Gastroesophageal sphincter (tissue), 4 donors: ENCODE measurements around the gene SCN2B. TPM values are rescaled to one million over a fixed set of nuclear protein-coding genes. Genes with fewer than 3 reads are reported as not detected.

Source experiments
- ATAC-seq: fragments of 150-250 bp; one replicate; pipeline ENCODE4 v1.9.1; 2016; ENCODE audit warnings: mild to moderate bottlenecking, moderate library complexity
- H3K27ac ChIP-seq, 4 donors: fragments of 200-600 bp; sonication (generic) in 3 of 4; 1 replicate in 3 of 4; 2 replicates in 1 of 4; pipeline ENCODE4 v1.5.1; 2016 to 2019
- H3K27me3 ChIP-seq: fragments of 200-600 bp; sonication (generic); one replicate; pipeline ENCODE4 v1.5.1; 2019
- H3K36me3 ChIP-seq, 2 donors: fragments of 200-600 bp; sonication (generic); one replicate each; pipeline ENCODE4 v1.5.1; 2019; ENCODE audit warnings: control low read depth in 1 of 2
- H3K4me1 ChIP-seq, 3 donors: fragments of 200-600 bp; sonication (generic); 1 replicate in 2 of 3; 2 replicates in 1 of 3; pipeline ENCODE4 v1.5.1; 2016 to 2019; ENCODE audit warnings: control low read depth in 2 of 3
- H3K4me3 ChIP-seq, 2 donors: fragments of 200-600 bp; sonication (generic); one replicate each; pipeline ENCODE4 v1.5.1; 2019; ENCODE audit warnings: mild to moderate bottlenecking in 1 of 2, moderate library complexity in 1 of 2
- H3K9me3 ChIP-seq, 3 donors: fragments of 200-600 bp; sonication (generic); one replicate each; pipeline ENCODE4 v1.5.1; 2017 to 2019; ENCODE audit warnings: control low read depth in 2 of 3
- CTCF ChIP-seq, 4 experiments: fragments of 200-600 bp in 2 of 4; fragments of 450-650 bp in 2 of 4; sonication (generic) in 1 of 4; IDR thresholded peaks; one replicate each; pipeline ENCODE4 v1.5.1; 2017 to 2019; ENCODE audit warnings: antibody characterized with exemption in 4 of 4, mild to moderate bottlenecking in 2 of 4, moderate library complexity in 2 of 4
- EP300 ChIP-seq: sonication (generic); formaldehyde crosslinking; IDR thresholded peaks from one replicate; pipeline ENCODE4 v1.6.1; 2017; ENCODE audit warnings: antibody characterized with exemption, mild to moderate bottlenecking
- POLR2A ChIP-seq, 2 donors: fragments of 450-650 bp; IDR thresholded peaks; one replicate each; pipeline ENCODE4 v1.6.1; 2017; ENCODE audit warnings: antibody characterized with exemption in 2 of 2, mild to moderate bottlenecking in 2 of 2, moderate library complexity in 1 of 2
- POLR2AphosphoS5 ChIP-seq: sonication (generic); formaldehyde crosslinking; IDR thresholded peaks from one replicate; pipeline ENCODE4 v1.6.1; 2017; ENCODE audit warnings: antibody characterized with exemption
- WGBS, 2 donors: methylation state at CpG; one replicate each; pipeline ENCODE4 v1.1.5; 2018; ENCODE audit warnings: low coverage in 1 of 2; 5-methylcytosine and 5-hydroxymethylcytosine counted together
- small RNA-seq, 4 donors: library from RNA; depleted of rRNA; stranded (forward); fragments of <200 nt; gene quantifications; one replicate each; pipeline ENCODE3, GENCODE V24; 2016
- total RNA-seq, 4 donors: library from RNA; depleted of rRNA; stranded (reverse); fragments of >200 nt; gene quantifications; one replicate each; pipeline ENCODE4 v1.1.0, GENCODE V29; 2016

Gene SCN2B
- total RNA-seq, 4 donors from 2014 or later: 0.25 to 1.0 (median 0.49) TPM

GRCh38 chr11:118114266-118114665 lies 62.2 kb downstream of the SCN2B start:
- no peak for ATAC-seq
- 100% methylated on average over 1 of the region's 1 CpG; no CpG with 5 or more reads in 1 of the 2 donors for WGBS, 2 donors
- TF ChIP-seq POLR2AphosphoS5: no peak
- no peak for TF ChIP-seq CTCF (IDR thresholded peaks at IDR 0.05)
- no peak for TF ChIP-seq POLR2A (IDR thresholded peaks at IDR 0.05)
- no peak for TF ChIP-seq EP300

GRCh38 chr11:118112711-118113430 lies 63.6 kb downstream of the SCN2B start:
- 94% methylated on average over 6 of the region's 11 CpGs; no CpG with 5 or more reads in 1 of the 2 donors for WGBS, 2 donors
- no peak for ATAC-seq
- H3K4me1 ChIP-seq: no peaks in the 10 kb centered on the region
- TF ChIP-seq EP300 (no peak), POLR2A (IDR thresholded peaks at IDR 0.05) (no peak), CTCF (IDR thresholded peaks at IDR 0.05) (no peak), POLR2AphosphoS5 (no peak)
- H3K27ac ChIP-seq: no peak overlapping the region
- no peaks in the 10 kb centered on the region for H3K36me3 ChIP-seq
- peaks cover 20% of the 10 kb centered on the region for H3K27me3 ChIP-seq
- H3K4me3 ChIP-seq: no peak overlapping the region
- no peaks in the 10 kb centered on the region for H3K9me3 ChIP-seq

More at GRCh38 chr11:118114266-118114665, 62.2 kb downstream of the SCN2B start:
- peaks cover 20% of the 10 kb centered on the region for H3K27me3 ChIP-seq
- H3K27ac ChIP-seq: no peak overlapping the region
- H3K4me3 ChIP-seq: no peak overlapping the region
- no peaks in the 10 kb centered on the region for H3K36me3 ChIP-seq
- H3K9me3 ChIP-seq: no peaks in the 10 kb centered on the region
- no peaks in the 10 kb centered on the region for H3K4me1 ChIP-seq

Small RNA genes within 50 kb of the gene (small RNA-seq; reads per million reads assigned to genes)
- 0 reads per million in 4 donors for gene HSPE1P18

Other genes starting within 250 kb of the SCN2B start
- gene TMPRSS13, start 247.2 kb downstream of the SCN2B start, total RNA-seq: under 1 TPM in 3 of 4 donors, not detected in 1; 0.13 to 0.67 (median 0.31) TPM
- gene IL10RA, start 190.2 kb downstream of the SCN2B start, total RNA-seq: 10 to 100 TPM; 16.7 to 37.3 (median 24.3) TPM
- 10 to 100 TPM in 1 of 4 donors, under 1 TPM in 2, not detected in 1; 0.23 to 11.1 (median 0.78) TPM for gene TMPRSS4, start 99.6 kb downstream of the SCN2B start, total RNA-seq
- under 1 TPM in 1 of 4 donors, not detected in 3; 0.13 TPM for gene SMIM35, start 89.7 kb downstream of the SCN2B start, total RNA-seq
- 1 to 10 TPM; 2.7 to 5.8 (median 3.8) TPM for gene SCN4B, start 23.8 kb downstream of the SCN2B start, total RNA-seq
- 1 to 10 TPM in 3 of 4 donors, under 1 TPM in 1; 0.58 to 5.7 (median 2.4) TPM for gene JAML, start 48.4 kb upstream of the SCN2B start, total RNA-seq
- gene MPZL3, start 75.7 kb upstream of the SCN2B start, total RNA-seq: 1 to 10 TPM in 1 of 4 donors, under 1 TPM in 3; 0.54 to 3.8 (median 0.65) TPM
- gene MPZL2, start 87.7 kb upstream of the SCN2B start, total RNA-seq: 10 to 100 TPM in 3 of 4 donors, 1 to 10 TPM in 1; 8.7 to 57.0 (median 12.1) TPM
- 1 to 10 TPM in 1 of 4 donors, under 1 TPM in 2, not detected in 1; 0.77 to 2.8 (median 0.78) TPM for gene CD3E, start 128.1 kb upstream of the SCN2B start, total RNA-seq
- gene CD3D, start 166.1 kb upstream of the SCN2B start, total RNA-seq: 1 to 10 TPM in 3 of 4 donors, not detected in 1; 1.5 to 1.8 (median 1.7) TPM
- gene CD3G, start 167.7 kb upstream of the SCN2B start, total RNA-seq: 1 to 10 TPM in 1 of 4 donors, under 1 TPM in 2, not detected in 1; 0.10 to 1.3 (median 0.46) TPM
- 10 to 100 TPM; 37.3 to 44.6 (median 42.8) TPM for gene UBE4A, start 183.0 kb upstream of the SCN2B start, total RNA-seq
- 10 to 100 TPM; 59.8 to 79.4 (median 70.2) TPM for gene ATP5MG, start 225.0 kb upstream of the SCN2B start, total RNA-seq